Measurements from ENCODE around the gene HOOK2. TPM values are rescaled to one million over a fixed set of nuclear protein-coding genes. Genes with fewer than 3 reads are reported as not detected.
"Not testable (repeated sequence)": the region's sequence is repeated elsewhere in the genome, so short reads cannot be mapped to it uniquely, and the experiment has no call there.

Gene HOOK2
- total RNA-seq, 2 donors from 2014 or later, result 54.8 to 72.0 TPM

- Histone ChIP-seq H3K27ac (peak overlapping the region; percentile 82), H3K4me3 (peak overlapping the region; percentile 72), H3K27me3 (no peaks in the 10 kb centered on the region), H3K4me1 (no peaks in the 10 kb centered on the region), H3K36me3 (no peaks in the 10 kb centered on the region), H3K9ac (ENCODE audit: low read depth in 2 of 2, low read length in 2 of 2) (peak overlapping the region; percentile 80 to 97), H3K9me3 (no peaks in the 10 kb centered on the region)
- intact Hi-C loops (cut with DNase I), result loop anchor here (5.0 kb wide), 1 partner anchor 36 kb away; no protein-coding TSS in a partner anchor
- DNase-seq, result peak; percentile 26
- TF ChIP-seq CTCF (IDR thresholded peaks at IDR 0.05), result no peak
These were observed 54.3 kb downstream of the HOOK2 start for GRCh38 chr19:12720851-12721655.

- H3K36me3 ChIP-seq, result peaks cover 1% of the 10 kb centered on the region
- peak overlapping the region in 1 of 2 donors; percentile 97 for H3K9ac ChIP-seq (ENCODE audit: low read depth in 2 of 2, low read length in 2 of 2)
- DNase-seq, result no peak
- H3K4me3 ChIP-seq, result no peak overlapping the region
- intact Hi-C loops (cut with DNase I), result loop anchor here (5.0 kb wide), 1 partner anchor 37 kb away; no protein-coding TSS in a partner anchor
- no peak for TF ChIP-seq CTCF (IDR thresholded peaks at IDR 0.05)
- H3K27me3 ChIP-seq, result no peaks in the 10 kb centered on the region
- H3K4me1 ChIP-seq, result no peaks in the 10 kb centered on the region
- no peaks in the 10 kb centered on the region for H3K9me3 ChIP-seq
- no peak overlapping the region for H3K27ac ChIP-seq
These were observed 55.1 kb downstream of the HOOK2 start for GRCh38 chr19:12720296-12720695.

- no peak overlapping the region for H3K9ac ChIP-seq (ENCODE audit: low read depth in 2 of 2, low read length in 2 of 2)
- H3K27me3 ChIP-seq, result no peaks in the 10 kb centered on the region
- no peaks in the 10 kb centered on the region for H3K9me3 ChIP-seq
- intact Hi-C loops (cut with DNase I), result no loop called here
- H3K36me3 ChIP-seq, result peaks cover 19% of the 10 kb centered on the region
- no peak for DNase-seq
- H3K27ac ChIP-seq, result no peak overlapping the region
- no peaks in the 10 kb centered on the region for H3K4me1 ChIP-seq
- no peak overlapping the region for H3K4me3 ChIP-seq
- no peak for TF ChIP-seq CTCF (IDR thresholded peaks at IDR 0.05)
These were observed 59.4 kb downstream of the HOOK2 start for GRCh38 chr19:12715929-12716328.

GRCh38 chr19:12715102-12715501 is 60.2 kb downstream of the HOOK2 start:
- DNase-seq, result no peak
- no peaks in the 10 kb centered on the region for H3K9me3 ChIP-seq
- peaks cover 25% of the 10 kb centered on the region for H3K36me3 ChIP-seq

GRCh38 chr19:12713304-12713703 is 62.0 kb downstream of the HOOK2 start:
- H3K4me3 ChIP-seq; H3K27ac ChIP-seq; H3K9ac ChIP-seq (ENCODE audit: low read depth in 2 of 2, low read length in 2 of 2); DNase-seq; H3K9me3 ChIP-seq; H3K27me3 ChIP-seq; H3K4me1 ChIP-seq; intact Hi-C loops (cut with DNase I): not testable (repeated sequence)
- peaks cover 25% of the 10 kb centered on the region for H3K36me3 ChIP-seq

More at GRCh38 chr19:12715102-12715501, 60.2 kb downstream of the HOOK2 start:
- Histone ChIP-seq H3K4me3 (no peak overlapping the region), H3K9ac (ENCODE audit: low read depth in 2 of 2, low read length in 2 of 2) (no peak overlapping the region), H3K27me3 (no peaks in the 10 kb centered on the region), H3K4me1 (no peaks in the 10 kb centered on the region), H3K27ac (no peak overlapping the region)
- intact Hi-C loops (cut with DNase I), result no loop called here
- TF ChIP-seq CTCF (IDR thresholded peaks at IDR 0.05), result no peak

Small RNA genes within 50 kb of the gene (microRNA-seq; reads per million reads assigned to microRNA genes)
- not detected for gene MIR5684

Other genes starting within 250 kb of the HOOK2 start
- 10 to 100 TPM; 14.8 to 17.4 TPM for gene ZNF564, start 224.1 kb downstream of the HOOK2 start, total RNA-seq
- gene ZNF490, start 164.7 kb downstream of the HOOK2 start, total RNA-seq, result 1 to 10 TPM; 6.2 to 7.5 TPM
- 10 to 100 TPM; 17.9 to 20.5 TPM for gene ZNF791, start 164.6 kb downstream of the HOOK2 start, total RNA-seq
- gene MAN2B1, start 108.8 kb downstream of the HOOK2 start, total RNA-seq, result 10 to 100 TPM; 51.7 to 67.4 TPM
- 10 to 100 TPM in 1 of 2 donors, 1 to 10 TPM in 1; 7.3 to 17.9 TPM for gene WDR83, start 108.7 kb downstream of the HOOK2 start, total RNA-seq
- gene DHPS, start 93.7 kb downstream of the HOOK2 start, total RNA-seq, result 10 to 100 TPM; 66.2 to 87.5 TPM
- not detected for gene GNG14, start 87.6 kb downstream of the HOOK2 start, total RNA-seq
- gene FBXW9, start 78.9 kb downstream of the HOOK2 start, total RNA-seq, result 10 to 100 TPM in 1 of 2 donors, 1 to 10 TPM in 1; 6.5 to 10.3 TPM
- gene TNPO2, start 51.6 kb downstream of the HOOK2 start, total RNA-seq, result 10 to 100 TPM; 46.7 to 65.5 TPM
- 100 to 1,000 TPM; 130 to 217 TPM for gene TRIR, start 40.9 kb downstream of the HOOK2 start, total RNA-seq
- 10 to 100 TPM; 53.6 to 77.2 TPM for gene GET3, start 38.1 kb downstream of the HOOK2 start, total RNA-seq
- 10 to 100 TPM; 12.1 to 22.6 TPM for gene BEST2, start 23.8 kb downstream of the HOOK2 start, total RNA-seq
- 100 to 1,000 TPM; 113 to 173 TPM for gene JUNB, start 15.9 kb upstream of the HOOK2 start, total RNA-seq
- gene PRDX2, start 26.2 kb upstream of the HOOK2 start, total RNA-seq, result 100 to 1,000 TPM; 347 to 417 TPM
- gene THSD8, start 26.5 kb upstream of the HOOK2 start, total RNA-seq, result 10 to 100 TPM in 1 of 2 donors, 1 to 10 TPM in 1; 6.5 to 18.5 TPM
- 10 to 100 TPM in 1 of 2 donors, 1 to 10 TPM in 1; 8.8 to 44.8 TPM for gene RNASEH2A, start 31.0 kb upstream of the HOOK2 start, total RNA-seq
- under 1 TPM in 1 of 2 donors, not detected in 1; 0.35 TPM for gene RTBDN, start 59.0 kb upstream of the HOOK2 start, total RNA-seq
- gene MAST1, start 63.0 kb upstream of the HOOK2 start, total RNA-seq, result 1 to 10 TPM in 1 of 2 donors, under 1 TPM in 1; 0.42 to 1.4 TPM
- 10 to 100 TPM; 29.0 to 33.5 TPM for gene DNASE2, start 105.9 kb upstream of the HOOK2 start, total RNA-seq
- under 1 TPM in 1 of 2 donors, not detected in 1; 0.25 TPM for gene KLF1, start 111.6 kb upstream of the HOOK2 start, total RNA-seq
- gene GCDH, start 115.6 kb upstream of the HOOK2 start, total RNA-seq, result 10 to 100 TPM; 21.1 to 39.2 TPM
- under 1 TPM in 1 of 2 donors, not detected in 1; 0.32 TPM for gene SYCE2, start 143.7 kb upstream of the HOOK2 start, total RNA-seq
- 100 to 1,000 TPM in 1 of 2 donors, 10 to 100 TPM in 1; 46.9 to 111 TPM for gene FARSA, start 158.2 kb upstream of the HOOK2 start, total RNA-seq
- gene CALR, start 163.1 kb upstream of the HOOK2 start, total RNA-seq, result 1,000 to 10,000 TPM in 1 of 2 donors, 100 to 1,000 TPM in 1; 682 to 1,848 TPM
- gene RAD23A, start 170.3 kb upstream of the HOOK2 start, total RNA-seq, result 100 to 1,000 TPM in 1 of 2 donors, 10 to 100 TPM in 1; 78.5 to 121 TPM
- gene GADD45GIP1, start 181.7 kb upstream of the HOOK2 start, total RNA-seq, result 10 to 100 TPM; 16.1 to 41.9 TPM
- under 1 TPM; 0.19 to 0.27 TPM for gene DAND5, start 194.0 kb upstream of the HOOK2 start, total RNA-seq
- gene NFIX, start 219.9 kb upstream of the HOOK2 start, total RNA-seq, result 10 to 100 TPM; 70.9 to 73.8 TPM